Measurements from ENCODE around the gene HMOX1.

GRCh38 chr22:35404176-35404575 is 23.3 kb downstream of the HMOX1 start:
- TF ChIP-seq EZH2 (IDR thresholded peaks at IDR 0.05; ENCODE audit: borderline replicate concordance, low read length) = no peak
- no peak for TF ChIP-seq CTCF (conservative IDR thresholded peaks at IDR 0.05 in 1 of 2, IDR thresholded peaks at IDR 0.05 in 1 of 2; ENCODE audit: extremely low read depth in 1 of 2, insufficient read depth in 1 of 2, low read depth in 1 of 2, low read length in 2 of 2)
